Endothelial cell of umbilical vein (primary cell): ENCODE data around the gene DPP7.

Source experiments
- CTCF ChIP-seq, 2 donors: IDR thresholded peaks; 1 replicate in 1 of 2; 2 replicates in 1 of 2; pipeline ENCODE4 v1.5.1; 2011; ENCODE audit warnings: low read length in 2 of 2, mild to moderate bottlenecking in 2 of 2, moderate library complexity in 2 of 2, control low read depth in 1 of 2, inconsistent platforms in 1 of 2, low read depth in 1 of 2; ENCODE audit not compliant: insufficient read depth in 1 of 2; ENCODE audit errors: extremely low read depth in 1 of 2
- EZH2 ChIP-seq: IDR thresholded peaks from 2 replicates; pipeline ENCODE4 v1.6.1; 2012; ENCODE audit warnings: borderline replicate concordance, low read depth, mild to moderate bottlenecking, moderate library complexity, low read length, inconsistent platforms; ENCODE audit not compliant: severe bottlenecking
- GATA2 ChIP-seq: IDR thresholded peaks from 2 replicates; pipeline ENCODE4 v1.7.0; 2011; ENCODE audit warnings: low read depth, mild to moderate bottlenecking, moderate library complexity, mixed read lengths, low read length; ENCODE audit not compliant: insufficient read length, insufficient read depth

GRCh38 chr9:137149942-137150616 lies 35.5 kb upstream of the DPP7 start:
- TF ChIP-seq CTCF (IDR thresholded peaks at IDR 0.05; ENCODE audit: extremely low read depth in 1 of 2, insufficient read depth in 1 of 2, low read depth in 1 of 2, low read length in 2 of 2) (no peak), GATA2 (no peak), EZH2 (no peak)
